HepG2 (cell line): ENCODE data around the gene HSD17B8. TPM values are rescaled to one million over a fixed set of nuclear protein-coding genes. Genes with fewer than 3 reads are reported as not detected.

Experiments used
- ARNT ChIP-seq: fragments of 450-650 bp; IDR thresholded peaks from 2 replicates; pipeline ENCODE4 v1.6.1; 2017
- SMAD1 ChIP-seq: sonication (generic); formaldehyde crosslinking; IDR thresholded peaks from 2 replicates; pipeline ENCODE4 v1.4.0; 2020; ENCODE audit warnings: missing genetic modification reagents, low read depth, mild to moderate bottlenecking, borderline replicate concordance
- SUZ12 ChIP-seq: fragments of 150-350 bp; IDR thresholded peaks from 2 replicates; pipeline ENCODE4 v1.6.1; 2014; ENCODE audit warnings: low read depth, low read length
- U2AF1 ChIP-seq: fragments of 200-400 bp; formaldehyde crosslinking; optimal IDR thresholded peaks from 2 replicates; pipeline ENCODE3; 2017; ENCODE audit warnings: mild to moderate bottlenecking, low read depth, low read length
- ZNF225 ChIP-seq: sonication (generic); formaldehyde crosslinking; IDR thresholded peaks from 2 replicates; pipeline ENCODE4 v1.4.0; 2020; ENCODE audit warnings: mild to moderate bottlenecking, missing genetic modification reagents
- ZNF598 ChIP-seq: sonication (generic); formaldehyde crosslinking; IDR thresholded peaks from 2 replicates; pipeline ENCODE4 v1.5.1; 2020; ENCODE audit warnings: mild to moderate bottlenecking, missing genetic modification reagents, borderline replicate concordance
- ZNF775 ChIP-seq: sonication (generic); formaldehyde crosslinking; IDR thresholded peaks from 2 replicates; pipeline ENCODE4 v1.4.0; 2020; ENCODE audit warnings: missing genetic modification reagents, mild to moderate bottlenecking, moderate library complexity, borderline replicate concordance
- ZNF780A ChIP-seq: sonication (generic); formaldehyde crosslinking; IDR thresholded peaks from 2 replicates; pipeline ENCODE4 v1.8.0; 2022; ENCODE audit warnings: mild to moderate bottlenecking, missing genetic modification reagents, moderate library complexity
- polyA plus RNA-seq, 8 experiments: library from polyadenylated mRNA; depleted of rRNA in 3 of 8; stranded (reverse) in 7 of 8; unstranded in 1 of 8; fragments of >200 nt; fragmentation: Illumina TruSeq in 4 of 8; extraction: Trizol in 4 of 8; gene quantifications; 2 replicates each; pipeline versions ENCODE4 v1.2.1 to v1.2.3, GENCODE V29; 2011 to 2016; ENCODE audit warnings: low read depth in 4 of 8, missing spikeins in 1 of 8, mixed read lengths in 1 of 8; ENCODE audit not compliant: insufficient read depth in 1 of 8
- total RNA-seq, 5 experiments: library from RNA; depleted of rRNA; stranded (reverse); fragments of >200 nt; fragmentation: Illumina TruSeq; extraction: Trizol; gene quantifications; 2 replicates each; pipeline ENCODE4 v1.2.3, GENCODE V29; 2016; ENCODE audit warnings: low read depth in 1 of 5
- TF ChIP-seq, protein P1 (sequence below): sonication (generic); formaldehyde crosslinking; IDR thresholded peaks from 2 replicates; pipeline ENCODE4 v1.5.0; 2020; ENCODE audit warnings: missing genetic modification reagents
- TF ChIP-seq, protein P2 (sequence below): IDR thresholded peaks from 2 replicates; pipeline ENCODE4 v1.6.1; 2016; ENCODE audit warnings: mild to moderate bottlenecking, missing biosample characterization, missing genetic modification reagents
- TF ChIP-seq, protein P3 (sequence below): sonication (generic); formaldehyde crosslinking; IDR thresholded peaks from 2 replicates; pipeline ENCODE4 v1.5.0; 2020; ENCODE audit warnings: mild to moderate bottlenecking, missing genetic modification reagents
- TF ChIP-seq, protein P4 (sequence below): sonication (generic); formaldehyde crosslinking; IDR thresholded peaks from 2 replicates; pipeline ENCODE4 v1.4.0; 2020; ENCODE audit warnings: missing genetic modification reagents, borderline replicate concordance

The HSD17B8 gene
- total and polyA plus RNA-seq, 2 of the 13 experiments (the other 11 are each of a cell fraction or from before 2014, with no cell fraction given): 12.6 to 20.1 TPM

DNA sequence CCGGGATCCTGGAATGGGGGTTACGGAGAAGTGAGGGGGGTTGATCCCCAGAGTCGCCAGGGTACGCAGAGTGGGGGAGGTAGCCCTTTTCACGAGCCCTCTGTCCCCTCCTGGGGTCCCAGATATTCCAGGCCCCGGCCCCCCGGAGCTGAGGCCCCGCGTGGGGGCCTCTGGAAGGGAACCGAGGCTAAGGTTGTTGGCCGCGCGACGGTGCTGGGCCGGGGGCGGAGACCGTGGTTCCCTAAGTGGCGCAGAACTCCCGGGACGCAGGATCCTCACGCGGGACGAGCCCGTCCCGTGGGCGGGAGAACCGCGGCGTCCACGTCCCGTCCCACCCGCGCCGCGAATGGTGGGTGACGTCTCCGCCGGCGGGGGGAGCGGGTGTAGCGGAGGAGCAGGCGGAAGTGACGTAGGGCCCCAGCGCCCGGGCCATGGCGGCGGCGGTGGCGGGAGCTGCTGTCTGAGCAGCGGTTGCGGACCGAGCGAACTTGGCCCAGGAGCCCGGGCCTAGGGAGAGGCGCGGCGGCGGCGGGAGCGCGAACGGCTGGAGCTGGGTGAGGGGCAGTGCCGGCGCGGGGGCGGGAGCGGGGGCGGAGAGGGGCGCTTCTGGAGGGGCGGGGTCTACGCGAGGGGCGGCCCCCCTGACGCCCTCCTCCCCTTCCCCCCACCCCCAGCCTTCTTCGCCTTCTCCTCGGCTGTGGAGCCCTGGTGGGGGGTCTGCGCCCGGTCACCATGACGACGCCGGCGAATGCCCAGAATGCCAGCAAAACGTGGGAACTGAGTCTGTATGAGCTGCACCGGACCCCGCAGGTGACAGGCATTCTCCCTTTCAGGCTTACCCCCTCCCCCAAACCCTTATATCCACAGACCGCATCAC lies 3.9 kb downstream of the HSD17B8 start, which contains the start of gene RING1 (continued):
- TF ChIP-seq, protein P1, sequence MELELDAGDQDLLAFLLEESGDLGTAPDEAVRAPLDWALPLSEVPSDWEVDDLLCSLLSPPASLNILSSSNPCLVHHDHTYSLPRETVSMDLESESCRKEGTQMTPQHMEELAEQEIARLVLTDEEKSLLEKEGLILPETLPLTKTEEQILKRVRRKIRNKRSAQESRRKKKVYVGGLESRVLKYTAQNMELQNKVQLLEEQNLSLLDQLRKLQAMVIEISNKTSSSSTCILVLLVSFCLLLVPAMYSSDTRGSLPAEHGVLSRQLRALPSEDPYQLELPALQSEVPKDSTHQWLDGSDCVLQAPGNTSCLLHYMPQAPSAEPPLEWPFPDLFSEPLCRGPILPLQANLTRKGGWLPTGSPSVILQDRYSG (CRISPR knock-in tag): no peak
- no peak for TF ChIP-seq ARNT
- TF ChIP-seq ZNF225 (CRISPR knock-in tag): peak; percentile 44; the same call in 1 of the 2 replicates
- TF ChIP-seq, protein P2, sequence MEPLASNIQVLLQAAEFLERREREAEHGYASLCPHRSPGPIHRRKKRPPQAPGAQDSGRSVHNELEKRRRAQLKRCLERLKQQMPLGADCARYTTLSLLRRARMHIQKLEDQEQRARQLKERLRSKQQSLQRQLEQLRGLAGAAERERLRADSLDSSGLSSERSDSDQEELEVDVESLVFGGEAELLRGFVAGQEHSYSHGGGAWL: peak; percentile 88
- TF ChIP-seq ZNF775: no peak
- TF ChIP-seq ZNF780A (CRISPR knock-in tag): peak; percentile 60; the same call in 1 of the 2 replicates
- TF ChIP-seq SUZ12: no peak
- no peak; the same call in 1 of the 2 replicates for TF ChIP-seq SMAD1
- no peak for TF ChIP-seq U2AF1
- 0 out of 2 replicates have a peak, but pooled peaks have one; percentile 47 for TF ChIP-seq ZNF598 (CRISPR knock-in tag)
- TF ChIP-seq, protein P3, sequence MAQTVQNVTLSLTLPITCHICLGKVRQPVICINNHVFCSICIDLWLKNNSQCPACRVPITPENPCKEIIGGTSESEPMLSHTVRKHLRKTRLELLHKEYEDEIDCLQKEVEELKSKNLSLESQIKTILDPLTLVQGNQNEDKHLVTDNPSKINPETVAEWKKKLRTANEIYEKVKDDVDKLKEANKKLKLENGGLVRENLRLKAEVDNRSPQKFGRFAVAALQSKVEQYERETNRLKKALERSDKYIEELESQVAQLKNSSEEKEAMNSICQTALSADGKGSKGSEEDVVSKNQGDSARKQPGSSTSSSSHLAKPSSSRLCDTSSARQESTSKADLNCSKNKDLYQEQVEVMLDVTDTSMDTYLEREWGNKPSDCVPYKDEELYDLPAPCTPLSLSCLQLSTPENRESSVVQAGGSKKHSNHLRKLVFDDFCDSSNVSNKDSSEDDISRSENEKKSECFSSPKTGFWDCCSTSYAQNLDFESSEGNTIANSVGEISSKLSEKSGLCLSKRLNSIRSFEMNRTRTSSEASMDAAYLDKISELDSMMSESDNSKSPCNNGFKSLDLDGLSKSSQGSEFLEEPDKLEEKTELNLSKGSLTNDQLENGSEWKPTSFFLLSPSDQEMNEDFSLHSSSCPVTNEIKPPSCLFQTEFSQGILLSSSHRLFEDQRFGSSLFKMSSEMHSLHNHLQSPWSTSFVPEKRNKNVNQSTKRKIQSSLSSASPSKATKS (CRISPR knock-in tag): no peak
- TF ChIP-seq, protein P4, sequence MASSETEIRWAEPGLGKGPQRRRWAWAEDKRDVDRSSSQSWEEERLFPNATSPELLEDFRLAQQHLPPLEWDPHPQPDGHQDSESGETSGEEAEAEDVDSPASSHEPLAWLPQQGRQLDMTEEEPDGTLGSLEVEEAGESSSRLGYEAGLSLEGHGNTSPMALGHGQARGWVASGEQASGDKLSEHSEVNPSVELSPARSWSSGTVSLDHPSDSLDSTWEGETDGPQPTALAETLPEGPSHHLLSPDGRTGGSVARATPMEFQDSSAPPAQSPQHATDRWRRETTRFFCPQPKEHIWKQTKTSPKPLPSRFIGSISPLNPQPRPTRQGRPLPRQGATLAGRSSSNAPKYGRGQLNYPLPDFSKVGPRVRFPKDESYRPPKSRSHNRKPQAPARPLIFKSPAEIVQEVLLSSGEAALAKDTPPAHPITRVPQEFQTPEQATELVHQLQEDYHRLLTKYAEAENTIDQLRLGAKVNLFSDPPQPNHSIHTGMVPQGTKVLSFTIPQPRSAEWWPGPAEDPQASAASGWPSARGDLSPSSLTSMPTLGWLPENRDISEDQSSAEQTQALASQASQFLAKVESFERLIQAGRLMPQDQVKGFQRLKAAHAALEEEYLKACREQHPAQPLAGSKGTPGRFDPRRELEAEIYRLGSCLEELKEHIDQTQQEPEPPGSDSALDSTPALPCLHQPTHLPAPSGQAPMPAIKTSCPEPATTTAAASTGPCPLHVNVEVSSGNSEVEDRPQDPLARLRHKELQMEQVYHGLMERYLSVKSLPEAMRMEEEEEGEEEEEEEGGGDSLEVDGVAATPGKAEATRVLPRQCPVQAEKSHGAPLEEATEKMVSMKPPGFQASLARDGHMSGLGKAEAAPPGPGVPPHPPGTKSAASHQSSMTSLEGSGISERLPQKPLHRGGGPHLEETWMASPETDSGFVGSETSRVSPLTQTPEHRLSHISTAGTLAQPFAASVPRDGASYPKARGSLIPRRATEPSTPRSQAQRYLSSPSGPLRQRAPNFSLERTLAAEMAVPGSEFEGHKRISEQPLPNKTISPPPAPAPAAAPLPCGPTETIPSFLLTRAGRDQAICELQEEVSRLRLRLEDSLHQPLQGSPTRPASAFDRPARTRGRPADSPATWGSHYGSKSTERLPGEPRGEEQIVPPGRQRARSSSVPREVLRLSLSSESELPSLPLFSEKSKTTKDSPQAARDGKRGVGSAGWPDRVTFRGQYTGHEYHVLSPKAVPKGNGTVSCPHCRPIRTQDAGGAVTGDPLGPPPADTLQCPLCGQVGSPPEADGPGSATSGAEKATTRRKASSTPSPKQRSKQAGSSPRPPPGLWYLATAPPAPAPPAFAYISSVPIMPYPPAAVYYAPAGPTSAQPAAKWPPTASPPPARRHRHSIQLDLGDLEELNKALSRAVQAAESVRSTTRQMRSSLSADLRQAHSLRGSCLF (CRISPR knock-in tag): no peak
